ENCODE data around the gene SMIM44.
A peak's percentile ranks its signal among the peaks of the same experiment; 100 is the strongest.

SMIM44 gene

DNA sequence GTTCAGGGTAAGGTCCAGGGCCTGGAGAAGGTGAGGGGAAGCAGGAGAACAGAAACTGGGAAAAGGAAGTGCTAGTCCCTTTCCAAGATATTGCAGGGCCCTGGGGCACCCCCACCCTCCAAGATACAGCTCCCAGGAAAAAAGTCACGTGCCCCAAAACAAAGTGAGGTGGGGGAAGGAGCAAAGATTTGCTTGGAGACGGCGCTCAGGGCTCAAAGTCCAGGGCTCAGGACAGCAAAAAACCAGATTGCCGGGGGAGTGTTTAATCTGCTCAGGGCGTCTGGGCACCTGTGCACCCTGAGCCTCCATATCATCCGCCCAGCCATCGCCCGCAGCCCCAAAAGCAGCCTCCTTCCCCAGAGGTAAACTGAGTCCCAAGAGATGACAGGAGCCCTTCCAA, 9.2 kb downstream of the SMIM44 start:
- no peaks in the 10 kb centered on the region for H3K4me1 ChIP-seq (ENCODE audit: insufficient read depth, poor library complexity, severe bottlenecking)
- no peaks in the 10 kb centered on the region for H3K36me3 ChIP-seq (ENCODE audit: low read depth)
- no peak overlapping the region for H3K27ac ChIP-seq (ENCODE audit: poor library complexity, severe bottlenecking)
- no peaks in the 10 kb centered on the region for H3K27me3 ChIP-seq (ENCODE audit: insufficient read depth, poor library complexity, severe bottlenecking)
- TF ChIP-seq, protein P1, sequence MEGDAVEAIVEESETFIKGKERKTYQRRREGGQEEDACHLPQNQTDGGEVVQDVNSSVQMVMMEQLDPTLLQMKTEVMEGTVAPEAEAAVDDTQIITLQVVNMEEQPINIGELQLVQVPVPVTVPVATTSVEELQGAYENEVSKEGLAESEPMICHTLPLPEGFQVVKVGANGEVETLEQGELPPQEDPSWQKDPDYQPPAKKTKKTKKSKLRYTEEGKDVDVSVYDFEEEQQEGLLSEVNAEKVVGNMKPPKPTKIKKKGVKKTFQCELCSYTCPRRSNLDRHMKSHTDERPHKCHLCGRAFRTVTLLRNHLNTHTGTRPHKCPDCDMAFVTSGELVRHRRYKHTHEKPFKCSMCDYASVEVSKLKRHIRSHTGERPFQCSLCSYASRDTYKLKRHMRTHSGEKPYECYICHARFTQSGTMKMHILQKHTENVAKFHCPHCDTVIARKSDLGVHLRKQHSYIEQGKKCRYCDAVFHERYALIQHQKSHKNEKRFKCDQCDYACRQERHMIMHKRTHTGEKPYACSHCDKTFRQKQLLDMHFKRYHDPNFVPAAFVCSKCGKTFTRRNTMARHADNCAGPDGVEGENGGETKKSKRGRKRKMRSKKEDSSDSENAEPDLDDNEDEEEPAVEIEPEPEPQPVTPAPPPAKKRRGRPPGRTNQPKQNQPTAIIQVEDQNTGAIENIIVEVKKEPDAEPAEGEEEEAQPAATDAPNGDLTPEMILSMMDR (IDR thresholded peaks at IDR 0.05; ENCODE audit: poor library complexity, severe bottlenecking): no peak
- no peaks in the 10 kb centered on the region for H3K9me3 ChIP-seq (ENCODE audit: severe bottlenecking)
- no peak overlapping the region for H3K4me3 ChIP-seq (ENCODE audit: severe bottlenecking)
- ATAC-seq (ENCODE audit: low read depth) (no peak), DNase-seq (ENCODE audit: low spot score) (no peak)

DNA sequence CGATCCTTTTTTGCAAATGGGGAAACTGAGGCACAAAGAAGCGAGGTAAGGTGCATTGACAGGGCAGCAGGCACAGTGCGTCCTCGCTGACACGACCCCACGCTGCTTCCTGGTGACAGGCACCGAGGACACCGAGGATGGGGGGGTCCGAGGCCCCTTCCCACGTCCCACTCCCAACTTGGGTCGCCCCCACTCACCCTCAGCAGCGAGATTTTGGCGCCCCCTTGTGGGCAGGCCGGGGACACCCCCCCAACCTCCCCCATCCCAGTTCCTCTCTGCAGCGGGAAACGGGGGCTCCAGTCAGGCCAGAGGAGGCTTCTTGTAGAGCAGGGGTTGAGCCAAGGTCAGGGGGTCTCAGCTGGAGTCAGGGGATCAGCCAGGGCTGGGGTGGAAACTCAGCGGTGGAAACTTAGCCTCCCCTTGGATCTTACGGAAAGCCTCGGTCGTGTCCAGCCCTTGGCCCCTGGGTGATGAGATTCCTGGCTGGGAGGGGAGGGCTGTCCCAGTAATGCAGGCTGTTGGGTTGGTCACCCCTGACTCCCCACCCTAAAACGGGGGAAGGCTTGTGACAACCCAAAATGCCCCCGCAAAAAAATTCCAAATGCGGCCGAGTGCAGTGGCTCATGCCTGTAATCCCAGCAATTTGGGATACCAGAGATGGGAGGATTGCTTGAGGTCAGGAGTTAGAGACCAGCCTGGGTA, 11.1 kb downstream of the SMIM44 start:
- DNase-seq (ENCODE audit: low spot score) (no peak), ATAC-seq (ENCODE audit: low read depth) (no peak)
- no peaks in the 10 kb centered on the region for H3K27me3 ChIP-seq (ENCODE audit: insufficient read depth, poor library complexity, severe bottlenecking)

DNA sequence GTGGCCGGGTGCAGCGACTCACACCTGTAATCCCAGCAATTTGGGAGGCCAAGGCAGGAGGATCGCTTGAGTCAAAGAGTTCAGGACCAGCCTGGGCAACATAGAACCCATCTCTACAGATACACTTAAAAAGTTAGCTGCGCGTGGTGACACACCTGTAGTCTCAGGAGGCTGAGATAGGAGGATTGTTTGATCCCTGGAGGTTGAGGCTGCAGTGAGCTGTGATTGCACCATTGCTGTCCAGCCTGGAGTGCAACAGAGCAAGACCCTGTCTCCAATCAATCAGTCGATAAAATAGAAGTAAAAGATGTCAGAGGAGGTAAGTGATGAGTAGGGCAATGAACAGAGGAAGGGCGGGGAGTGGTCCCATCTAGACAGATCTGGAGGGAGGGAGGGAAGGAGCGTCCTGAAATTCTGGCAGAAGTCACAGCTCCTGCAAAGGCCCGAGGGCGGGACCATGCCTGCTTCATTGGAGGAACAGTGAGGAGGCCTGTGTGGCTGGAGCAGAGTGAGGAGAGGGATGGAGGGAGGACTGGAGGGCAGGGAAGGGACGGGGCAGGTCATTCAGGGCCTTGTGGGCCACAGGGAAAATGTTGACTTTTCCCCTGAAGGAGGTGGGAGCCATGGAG, 12.6 kb downstream of the SMIM44 start:
- H3K9me3 ChIP-seq (ENCODE audit: severe bottlenecking): no peaks in the 10 kb centered on the region
- H3K36me3 ChIP-seq (ENCODE audit: low read depth): no peaks in the 10 kb centered on the region
- 0 out of 3 replicates have a peak, but pooled peaks have one; percentile 6 for ATAC-seq (ENCODE audit: low read depth)
- TF ChIP-seq, protein P1 (IDR thresholded peaks at IDR 0.05; ENCODE audit: poor library complexity, severe bottlenecking): no peak
- DNase-seq (ENCODE audit: low spot score): no peak
- no peak overlapping the region for H3K27ac ChIP-seq (ENCODE audit: poor library complexity, severe bottlenecking)
- no peaks in the 10 kb centered on the region for H3K4me1 ChIP-seq (ENCODE audit: insufficient read depth, poor library complexity, severe bottlenecking)
- no peak overlapping the region for H3K4me3 ChIP-seq (ENCODE audit: severe bottlenecking)
- H3K27me3 ChIP-seq (ENCODE audit: insufficient read depth, poor library complexity, severe bottlenecking): no peaks in the 10 kb centered on the region

More for the DNA sequence above, 11.1 kb downstream of the SMIM44 start:
- Histone ChIP-seq H3K27ac (ENCODE audit: poor library complexity, severe bottlenecking) (no peak overlapping the region), H3K4me3 (ENCODE audit: severe bottlenecking) (no peak overlapping the region), H3K36me3 (ENCODE audit: low read depth) (no peaks in the 10 kb centered on the region), H3K9me3 (ENCODE audit: severe bottlenecking) (no peaks in the 10 kb centered on the region), H3K4me1 (ENCODE audit: insufficient read depth, poor library complexity, severe bottlenecking) (no peaks in the 10 kb centered on the region)
- TF ChIP-seq, protein P1 (IDR thresholded peaks at IDR 0.05; ENCODE audit: poor library complexity, severe bottlenecking): peak; percentile 65

DNA sequence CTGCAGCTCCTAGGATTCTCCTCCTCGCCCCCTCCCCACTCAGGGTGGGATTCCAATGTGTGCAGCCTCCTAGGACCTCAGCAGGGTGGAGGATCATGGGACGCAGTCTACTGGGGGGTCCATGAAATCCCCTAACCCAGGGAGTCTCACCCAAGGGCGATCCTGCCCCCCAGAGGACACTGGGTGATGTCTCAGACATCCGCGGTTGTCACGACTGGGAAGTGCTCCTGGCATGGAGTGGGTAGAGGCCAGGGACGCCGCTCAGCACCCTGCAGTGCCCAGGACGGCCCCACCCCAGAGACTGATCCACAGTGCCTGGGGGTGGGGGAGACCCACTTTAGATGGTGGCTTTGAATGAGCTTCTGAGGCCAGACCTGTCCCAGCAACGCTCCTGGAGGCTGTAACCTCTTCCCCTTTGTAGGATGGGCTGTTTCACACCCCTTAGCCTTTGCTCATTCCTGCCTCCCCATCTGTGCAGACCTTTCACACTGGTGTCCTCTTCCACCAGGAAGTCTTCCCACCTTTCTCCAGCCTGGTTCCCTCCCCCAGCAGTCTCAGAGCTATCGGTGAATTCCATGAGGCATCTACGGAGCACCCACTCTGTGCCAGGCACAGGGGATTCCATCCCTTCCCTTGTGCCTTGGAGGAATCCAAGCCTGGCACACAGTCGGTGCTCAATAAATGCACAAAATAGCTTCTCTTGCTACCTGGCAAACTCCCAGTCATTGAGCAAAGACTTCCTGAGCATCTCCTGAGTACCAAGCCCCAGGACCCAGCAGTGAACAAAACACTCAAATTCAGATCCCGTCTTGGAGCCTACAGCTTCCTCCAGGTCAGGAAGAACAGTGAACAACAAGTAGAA, 13.4 kb downstream of the SMIM44 start:
- Histone ChIP-seq H3K27ac (ENCODE audit: poor library complexity, severe bottlenecking) (no peak overlapping the region), H3K4me3 (ENCODE audit: severe bottlenecking) (no peak overlapping the region), H3K27me3 (ENCODE audit: insufficient read depth, poor library complexity, severe bottlenecking) (no peaks in the 10 kb centered on the region), H3K36me3 (ENCODE audit: low read depth) (no peaks in the 10 kb centered on the region), H3K9me3 (ENCODE audit: severe bottlenecking) (no peaks in the 10 kb centered on the region), H3K4me1 (ENCODE audit: insufficient read depth, poor library complexity, severe bottlenecking) (no peaks in the 10 kb centered on the region)
- DNase-seq (ENCODE audit: low spot score): no peak
- TF ChIP-seq, protein P1 (IDR thresholded peaks at IDR 0.05; ENCODE audit: poor library complexity, severe bottlenecking): no peak
- peak; percentile 20; the same call in 2 of the 3 replicates for ATAC-seq (ENCODE audit: low read depth)

Data from RWPE2 (cell line).